Stimulated activated CD4-positive, alpha-beta T cell treated with anti-CD3 and anti-CD28 coated beads, Interleukin-12 subunit alpha, Interleukin-12 subunit beta, amount 100 ng/mL, for 48 hours (primary cell): ENCODE data around the gene MMAB.

Experiments used
- DNase-seq, 3 donors: peaks; one replicate each; pipeline ENCODE4 v3.0.0-alpha.2; 2020; ENCODE audit warnings: low read depth in 2 of 3, low spot score in 1 of 3

The MMAB gene

GRCh38 chr12:109541413-109541726 lies 31.9 kb downstream of the MMAB start:
- DNase-seq = no peak

- no peak for DNase-seq
Measured at GRCh38 chr12:109540526-109541412, 32.5 kb downstream of the MMAB start.

- no peak for DNase-seq
Measured at GRCh38 chr12:109539508-109539907, 33.8 kb downstream of the MMAB start.

GRCh38 chr12:109538191-109538863 lies 35.0 kb downstream of the MMAB start:
- no peak for DNase-seq

- DNase-seq = no peak
Measured at GRCh38 chr12:109537136-109537535, 36.2 kb downstream of the MMAB start.

GRCh38 chr12:109535863-109536250 lies 37.4 kb downstream of the MMAB start:
- no peak for DNase-seq

- DNase-seq = no peak
Measured at GRCh38 chr12:109535231-109535862, 38.0 kb downstream of the MMAB start.

- DNase-seq = no peak
Measured at GRCh38 chr12:109534456-109534855, 38.8 kb downstream of the MMAB start.

GRCh38 chr12:109533487-109533740 lies 39.9 kb downstream of the MMAB start:
- DNase-seq = no peak

- DNase-seq = no peak
Measured at GRCh38 chr12:109532721-109533486, 40.4 kb downstream of the MMAB start.

- no peak for DNase-seq
Measured at GRCh38 chr12:109531411-109531810, 41.9 kb downstream of the MMAB start.

- no peak for DNase-seq
Measured at GRCh38 chr12:109529691-109530640, 43.3 kb downstream of the MMAB start.

GRCh38 chr12:109527489-109528123 lies 45.7 kb downstream of the MMAB start:
- DNase-seq = no peak

- DNase-seq = no peak
Measured at GRCh38 chr12:109525279-109525585, 48.1 kb downstream of the MMAB start.

- DNase-seq = no peak
Measured at GRCh38 chr12:109524466-109525278, 48.6 kb downstream of the MMAB start.

- DNase-seq = no peak
Measured at GRCh38 chr12:109523504-109523903, 49.8 kb downstream of the MMAB start.

GRCh38 chr12:109523071-109523470 lies 50.2 kb downstream of the MMAB start:
- no peak for DNase-seq

GRCh38 chr12:109521831-109522230 lies 51.5 kb downstream of the MMAB start:
- no peak for DNase-seq

- no peak for DNase-seq
Measured at GRCh38 chr12:109519787-109520186, 53.5 kb downstream of the MMAB start.
